H1 (cell line): ENCODE results near the gene CNNM2. TPM values are rescaled to one million over a fixed set of nuclear protein-coding genes. Genes with fewer than 3 reads are reported as not detected.

Experiments used
- CTCF ChIA-PET: fragments of 300-600 bp; sonication (Branson Sonifier 250); formaldehyde crosslinking; loops from one replicate; lab custom pipeline; 2021; ENCODE audit not compliant: partially characterized antibody; lab: Charles Lee
- POLR2A ChIA-PET: fragments of 300-600 bp; sonication (Branson Sonifier 250); formaldehyde crosslinking; loops from one replicate; lab custom pipeline; 2021; ENCODE audit warnings: inconsistent platforms; ENCODE audit not compliant: partially characterized antibody; lab: Charles Lee
- DNase-seq, 2 experiments: peaks; one replicate each; pipeline versions ENCODE4 v3.0.0 to v3.0.0-alpha.2; 2010 to 2022; ENCODE audit warnings: low spot score in 2 of 2, low read depth in 1 of 2, mixed read lengths in 1 of 2
- FAIRE-seq: peaks from 2 replicates; lab custom pipeline; 2011; peaks lifted over from hg19 to GRCh38; lab: Jason Lieb, UNC
- H2AFZ ChIP-seq: 2 replicates; pipeline ENCODE4 v1.8.1; 2012; ENCODE audit warnings: low read length, inconsistent platforms
- H2AK5ac ChIP-seq: 2 replicates; pipeline ENCODE4 v1.6.1; 2013; ENCODE audit warnings: low read depth, low read length
- H2BK120ac ChIP-seq: replicated peaks from 2 replicates; pipeline ENCODE3; 2013; ENCODE audit warnings: low read depth, low read length, inconsistent platforms
- H2BK12ac ChIP-seq: 2 replicates; pipeline ENCODE4 v1.6.1; 2013; ENCODE audit warnings: low read depth, low read length
- H2BK15ac ChIP-seq: 2 replicates; pipeline ENCODE4 v1.6.1; 2013; ENCODE audit warnings: low read length
- H2BK20ac ChIP-seq: 2 replicates; pipeline ENCODE4 v1.6.1; 2013; ENCODE audit warnings: low read length
- H2BK5ac ChIP-seq: 2 replicates; pipeline ENCODE4 v1.6.1; 2013; ENCODE audit warnings: low read depth, low read length
- H3K14ac ChIP-seq: 2 replicates; pipeline ENCODE4 v1.6.1; 2013; ENCODE audit warnings: inconsistent platforms; ENCODE audit not compliant: insufficient read length
- H3K18ac ChIP-seq: 2 replicates; pipeline ENCODE4 v1.6.1; 2013; ENCODE audit warnings: low read length; ENCODE audit errors: extremely low read depth
- H3K23ac ChIP-seq: 2 replicates; pipeline ENCODE4 v1.6.1; 2013; ENCODE audit warnings: inconsistent platforms; ENCODE audit not compliant: insufficient read length
- H3K23me2 ChIP-seq: 2 replicates; pipeline ENCODE4 v1.6.1; 2013; ENCODE audit warnings: low read depth, low read length
- H3K27ac ChIP-seq: 2 replicates; pipeline ENCODE4 v1.6.1; 2011; ENCODE audit warnings: low read depth, low read length, inconsistent platforms
- H3K27me3 ChIP-seq, 4 experiments: replicated peaks in 1 of 4; 1 replicate in 1 of 4; 2 replicates in 3 of 4; pipeline versions ENCODE4 v1.6.1 to v1.8.1; 2011 to 2013; ENCODE audit warnings: low read length in 3 of 4, mild to moderate bottlenecking in 3 of 4, inconsistent platforms in 2 of 4, mixed read lengths in 2 of 4, moderate library complexity in 1 of 4; ENCODE audit not compliant: control insufficient read depth in 3 of 4, insufficient read depth in 3 of 4; ENCODE audit errors: extremely low read depth in 1 of 4
- H3K36me3 ChIP-seq, 4 experiments: 2 replicates each; pipeline versions ENCODE4 v1.6.1 to v1.8.1; 2011 to 2013; ENCODE audit warnings: mild to moderate bottlenecking in 4 of 4, low read length in 3 of 4, moderate library complexity in 2 of 4, control low read depth in 1 of 4, inconsistent platforms in 1 of 4; ENCODE audit not compliant: insufficient read depth in 4 of 4, control insufficient read depth in 2 of 4
- H3K4ac ChIP-seq: replicated peaks from 2 replicates; pipeline ENCODE3; 2013; ENCODE audit warnings: low read length, low read depth, mixed read lengths, inconsistent platforms; ENCODE audit not compliant: insufficient read length
- H3K4me1 ChIP-seq, 4 experiments: replicated peaks in 1 of 4; 1 replicate in 1 of 4; 2 replicates in 3 of 4; pipeline versions ENCODE4 v1.6.1 to v1.8.1; 2011 to 2013; ENCODE audit warnings: low read length in 3 of 4, inconsistent platforms in 2 of 4, mixed read lengths in 1 of 4; ENCODE audit not compliant: insufficient read depth in 4 of 4, control insufficient read depth in 3 of 4
- H3K4me2 ChIP-seq, 2 experiments: 2 replicates each; pipeline versions ENCODE4 v1.6.1 to v1.8.1; 2011 to 2013; ENCODE audit warnings: low read depth in 2 of 2, low read length in 2 of 2, control low read depth in 1 of 2, inconsistent platforms in 1 of 2, mild to moderate bottlenecking in 1 of 2; ENCODE audit not compliant: insufficient read depth in 1 of 2
- H3K4me3 ChIP-seq, 4 experiments: fragments of 200-600, 300-600 bp in 1 of 4; sonication (generic), shearing (Covaris generic), sonication (Bioruptor Twin) in 1 of 4; 2 replicates each; pipeline versions ENCODE4 v1.5.1 to v1.8.1; 2011 to 2016; ENCODE audit warnings: low read length in 4 of 4, low read depth in 3 of 4, control low read depth in 2 of 4, inconsistent platforms in 2 of 4, mild to moderate bottlenecking in 2 of 4, mixed read lengths in 1 of 4, moderate library complexity in 1 of 4; ENCODE audit not compliant: insufficient read depth in 2 of 4; ENCODE audit errors: extremely low read depth in 1 of 4
- H3K56ac ChIP-seq: replicated peaks from 2 replicates; pipeline ENCODE3; 2013; ENCODE audit warnings: low read depth, mild to moderate bottlenecking, mixed read lengths, low read length, inconsistent platforms; ENCODE audit not compliant: insufficient read length
- H3K79me1 ChIP-seq: 2 replicates; pipeline ENCODE4 v1.6.1; 2013; ENCODE audit warnings: low read depth, low read length, control low read depth
- H3K79me2 ChIP-seq, 2 experiments: 2 replicates each; pipeline versions ENCODE4 v1.6.1 to v1.8.1; 2012 to 2013; ENCODE audit warnings: low read length in 2 of 2, mild to moderate bottlenecking in 2 of 2, inconsistent platforms in 1 of 2; ENCODE audit not compliant: insufficient read depth in 2 of 2, control insufficient read depth in 1 of 2
- H3K9ac ChIP-seq, 4 experiments: replicated peaks in 1 of 4; 1 replicate in 1 of 4; 2 replicates in 3 of 4; pipeline versions ENCODE4 v1.6.1 to v1.8.1; 2011 to 2013; ENCODE audit warnings: low read depth in 3 of 4, low read length in 3 of 4, control low read depth in 2 of 4, mild to moderate bottlenecking in 2 of 4, moderate library complexity in 2 of 4, inconsistent platforms in 1 of 4; ENCODE audit errors: extremely low read depth in 1 of 4
- H3K9me3 ChIP-seq, 2 experiments: 2 replicates each; pipeline versions ENCODE4 v1.6.1 to v1.8.1; 2012 to 2013; ENCODE audit warnings: mild to moderate bottlenecking in 2 of 2, moderate library complexity in 2 of 2, control low read depth in 1 of 2, inconsistent platforms in 1 of 2, low read depth in 1 of 2, low read length in 1 of 2, mixed read lengths in 1 of 2; ENCODE audit not compliant: insufficient read depth in 2 of 2
- H4K20me1 ChIP-seq, 2 experiments: replicated peaks in 1 of 2; 2 replicates each; pipeline versions ENCODE3 to v1.8.1; 2011 to 2013; ENCODE audit warnings: inconsistent platforms in 2 of 2, low read length in 2 of 2, mild to moderate bottlenecking in 1 of 2; ENCODE audit not compliant: insufficient read depth in 2 of 2, control insufficient read depth in 1 of 2
- H4K5ac ChIP-seq: 2 replicates; pipeline ENCODE4 v1.6.1; 2013; ENCODE audit warnings: low read length, low read depth, mixed read lengths, inconsistent platforms; ENCODE audit not compliant: insufficient read length
- H4K8ac ChIP-seq: 2 replicates; pipeline ENCODE4 v1.8.0; 2013; ENCODE audit warnings: mild to moderate bottlenecking, moderate library complexity, low read length, inconsistent platforms; ENCODE audit not compliant: insufficient read depth; ENCODE audit errors: extremely low read depth
- H4K91ac ChIP-seq: replicated peaks from 2 replicates; pipeline ENCODE3; 2013; ENCODE audit warnings: low read length, mixed read lengths, inconsistent platforms; ENCODE audit not compliant: insufficient read length
- PHF8 ChIP-seq: fragments of 200-600 bp; sonication (generic); conservative IDR thresholded peaks from 2 replicates; pipeline ENCODE4 v1.7.1; 2012; ENCODE audit warnings: low read depth, mild to moderate bottlenecking, inconsistent platforms, low read length, moderate library complexity
- WGBS, 2 experiments: shearing (Covaris generic) in 1 of 2; methylation state at CpG; one replicate each; pipeline versions ENCODE4 v1.1.6 to v1.1.7; 2013 to 2015; ENCODE audit warnings: low lambda C conversion rate in 2 of 2, mixed read lengths in 2 of 2, inconsistent platforms in 1 of 2, low coverage in 1 of 2, missing lambda C conversion rate in 1 of 2; ENCODE audit not compliant: insufficient replicate concordance in 2 of 2, insufficient coverage in 1 of 2, insufficient read length in 1 of 2; ENCODE audit errors: extremely low coverage in 1 of 2, missing lambda C conversion rate in 1 of 2; 5-methylcytosine and 5-hydroxymethylcytosine counted together
- polyA plus RNA-seq, 7 experiments: library from polyadenylated mRNA; depleted of rRNA in 3 of 7; stranded (reverse) in 5 of 7; unstranded in 2 of 7; fragments of >200 nt in 5 of 7; fragments of 200-250 nt in 2 of 7; gene quantifications; 1 replicate in 5 of 7; 2 replicates in 1 of 7; 4 replicates in 1 of 7; pipeline versions ENCODE4 v1.2.1 to v1.2.3, GENCODE V29; 2011 to 2013; ENCODE audit warnings: missing spikeins in 2 of 7, mixed read lengths in 2 of 7
- total RNA-seq: library from RNA; stranded (reverse); fragmentation: NEBNext Ultra II Directional; extraction: Animal tissue kit (Norgen Biotek cat#: 25700); gene quantifications from 2 replicates; pipeline ENCODE4 v1.2.1, GENCODE V29; 2021

CNNM2 gene
- total and polyA plus RNA-seq, 2 of the 8 experiments (the other 6 are each of a cell fraction or from before 2014, with no cell fraction given), result 7.3 to 23.6 TPM

DNA sequence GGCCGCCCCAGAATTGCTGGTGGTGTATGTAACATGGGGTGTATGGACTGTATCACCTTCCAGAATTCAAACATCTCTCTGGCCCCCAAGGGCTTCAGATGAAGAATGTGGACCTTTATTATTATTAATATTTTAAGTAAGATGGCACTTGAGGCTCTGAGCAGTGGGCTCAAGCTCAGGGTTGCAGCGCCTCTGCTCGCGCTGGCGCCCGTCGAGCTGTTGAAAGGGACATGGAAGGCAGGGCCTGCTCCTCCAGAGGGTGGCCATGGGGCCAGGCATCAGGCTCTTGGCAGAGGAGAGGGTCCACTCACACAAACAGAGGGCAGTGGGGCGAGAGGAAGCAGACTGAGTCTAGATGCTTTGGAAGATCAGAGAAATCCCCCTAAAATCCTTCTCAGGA, 154.8 kb downstream of the CNNM2 start:
- CTCF ChIA-PET, result interaction anchor here (0.6 to 10.3 kb wide), 5 partner anchors 18 to 393 kb away, joined by 3 to 137 read pairs (median 9); partner anchors contain the start of genes CNNM2 and CYP17A1
- Histone ChIP-seq H2BK5ac (no peak overlapping the region), H2BK120ac (no peak overlapping the region), H3K4me1 (no peaks in the 10 kb centered on the region), H3K56ac (no peak overlapping the region), H3K27me3 (no peaks in the 10 kb centered on the region), H4K5ac (no peak overlapping the region), H3K18ac (no peak overlapping the region), H3K79me1 (no peaks in the 10 kb centered on the region), H3K4me3 (no peak overlapping the region), H2AFZ (no peak overlapping the region), H4K20me1 (peaks cover 0 to 2% of the 10 kb centered on the region in 2 experiments), H3K23ac (no peak overlapping the region), H3K27ac (no peak overlapping the region), H4K8ac (no peak overlapping the region), H3K36me3 (peaks cover 0 to 6% (median 0%) of the 10 kb centered on the region in 4 experiments; a peak in 2 of 8 replicates), H3K4me2 (no peak overlapping the region), H3K9ac (no peak overlapping the region), H3K79me2 (no peaks in the 10 kb centered on the region), H4K91ac (no peak overlapping the region), H2BK15ac (no peak overlapping the region), H3K9me3 (no peaks in the 10 kb centered on the region), H3K23me2 (no peaks in the 10 kb centered on the region), H3K14ac (no peak overlapping the region), H2BK20ac (no peak overlapping the region), H2AK5ac (no peak overlapping the region), H2BK12ac (no peak overlapping the region), H3K4ac (no peak overlapping the region)
- no peak for TF ChIP-seq PHF8
- DNase-seq (no peak), FAIRE-seq (no peak)
- POLR2A ChIA-PET, result no interaction called here
- 93% methylated on average over 8 of the region's 8 CpGs; no CpG with 5 or more reads in 1 of the 2 experiments for WGBS, 2 experiments
